GM18861 (cell line): Measurements from ENCODE around the gene LMX1A.

Experiments used
- ATAC-seq: cut with Tn5 transposase; IDR thresholded peaks from one replicate; pipeline ENCODE4 v1.9.1; 2021; ENCODE audit not compliant: unreplicated experiment

The LMX1A gene

DNA sequence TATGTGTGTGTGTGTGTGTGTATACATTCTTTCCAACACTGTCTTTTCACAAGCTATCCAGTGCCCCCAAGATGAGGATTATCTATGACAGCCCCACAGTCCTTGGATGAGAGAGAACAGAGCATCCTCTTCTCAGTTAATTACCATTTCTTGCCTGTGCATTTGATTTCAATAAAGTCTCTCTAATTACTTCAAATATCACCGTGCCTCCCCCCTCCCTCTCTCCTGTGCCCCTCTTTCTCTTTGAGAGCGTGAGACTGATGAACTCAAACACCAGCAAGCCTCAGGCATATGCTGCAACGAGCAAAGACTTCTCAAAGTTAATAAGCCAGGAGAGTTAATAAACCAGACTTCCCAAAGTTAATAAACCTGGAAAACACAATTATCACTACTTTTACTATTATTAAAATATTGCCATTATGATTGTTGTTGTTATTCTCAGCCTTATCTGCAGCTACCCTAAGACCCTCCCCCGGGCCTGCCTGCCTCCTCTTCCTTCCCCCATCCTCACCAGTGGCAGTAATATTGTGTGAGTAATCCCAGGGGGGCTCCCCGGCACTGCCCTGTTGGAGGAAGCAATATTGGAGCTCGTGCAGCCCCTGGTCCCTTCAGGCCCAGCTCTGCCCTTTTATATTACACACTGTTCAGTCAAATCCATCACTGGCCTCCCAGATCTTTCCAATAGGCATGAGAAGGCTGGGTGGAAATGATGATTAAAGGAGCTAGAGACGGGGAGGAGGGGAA lies 30.9 kb downstream of the LMX1A start:
- no peak for ATAC-seq

GRCh38 chr1:165324050-165324449 lies 32.5 kb downstream of the LMX1A start:
- no peak for ATAC-seq

DNA sequence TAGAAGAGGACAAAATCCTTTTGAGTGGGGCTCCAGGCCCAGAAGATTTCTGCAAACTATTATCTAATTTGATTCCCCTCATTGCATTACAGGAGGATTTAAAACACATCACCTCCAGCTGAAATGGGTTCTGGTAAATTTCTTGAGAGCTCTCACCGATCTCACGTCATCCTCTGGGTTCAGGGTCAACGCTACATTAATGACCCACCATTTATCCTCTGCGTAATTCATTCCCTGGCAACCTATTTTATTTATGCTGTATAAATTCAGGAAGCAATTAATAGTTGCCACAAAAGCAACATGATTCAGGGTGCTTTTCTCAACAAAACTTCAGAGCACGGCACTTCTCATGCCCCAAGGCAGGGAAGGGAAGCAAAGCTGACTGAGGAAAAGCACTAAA lies 38.9 kb downstream of the LMX1A start:
- no peak for ATAC-seq

DNA sequence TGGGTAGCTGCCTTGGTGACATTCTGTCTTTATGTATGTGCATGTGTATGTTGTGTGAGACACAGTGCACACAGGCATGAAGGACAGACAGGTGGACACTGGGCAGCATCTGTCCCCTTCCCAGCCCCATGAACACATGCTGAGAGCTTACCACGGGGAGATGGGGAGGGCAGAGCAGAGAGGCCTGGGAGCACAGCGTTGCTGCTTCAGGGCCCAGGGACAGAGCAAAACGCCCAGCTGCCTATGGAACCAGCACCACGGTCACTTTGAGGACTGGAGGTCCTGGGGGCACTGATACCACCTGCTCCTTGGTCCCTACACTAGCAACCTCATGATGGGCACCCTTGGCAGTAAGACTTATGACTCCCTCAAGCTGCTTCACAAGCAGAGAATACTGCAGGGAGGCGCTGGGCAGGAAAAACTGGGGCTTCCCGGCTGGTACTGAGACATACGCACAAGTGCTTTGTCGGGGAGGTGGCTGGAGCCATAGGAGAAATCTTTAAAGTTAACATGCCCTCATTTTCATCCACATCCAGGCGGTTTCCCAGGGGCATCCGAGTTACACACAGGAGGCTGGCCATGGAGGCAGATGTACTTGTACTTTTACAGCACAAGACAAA lies 40.3 kb downstream of the LMX1A start:
- ATAC-seq: no peak

- ATAC-seq: no peak
These were observed 41.0 kb downstream of the LMX1A start for GRCh38 chr1:165315481-165315880.

DNA sequence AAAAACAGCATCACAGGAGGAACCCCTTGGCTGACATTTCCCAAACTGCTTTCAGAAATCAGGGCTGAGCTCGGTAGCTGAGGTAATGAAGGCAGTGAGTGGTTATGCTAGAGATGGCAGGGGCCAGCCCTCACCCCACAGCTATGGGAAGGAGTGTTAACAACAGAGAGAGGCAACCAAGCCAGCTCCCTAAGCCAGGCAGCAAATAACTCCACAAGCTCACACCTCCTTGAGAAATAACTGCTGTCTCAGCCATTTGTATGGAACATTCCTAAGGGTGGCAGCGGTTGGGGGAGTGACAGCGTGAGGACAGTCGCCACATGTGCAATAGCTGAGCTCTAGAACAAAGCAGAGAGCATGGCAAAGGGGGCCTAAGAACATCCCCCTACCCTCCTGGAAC lies 42.6 kb downstream of the LMX1A start:
- ATAC-seq: no peak

DNA sequence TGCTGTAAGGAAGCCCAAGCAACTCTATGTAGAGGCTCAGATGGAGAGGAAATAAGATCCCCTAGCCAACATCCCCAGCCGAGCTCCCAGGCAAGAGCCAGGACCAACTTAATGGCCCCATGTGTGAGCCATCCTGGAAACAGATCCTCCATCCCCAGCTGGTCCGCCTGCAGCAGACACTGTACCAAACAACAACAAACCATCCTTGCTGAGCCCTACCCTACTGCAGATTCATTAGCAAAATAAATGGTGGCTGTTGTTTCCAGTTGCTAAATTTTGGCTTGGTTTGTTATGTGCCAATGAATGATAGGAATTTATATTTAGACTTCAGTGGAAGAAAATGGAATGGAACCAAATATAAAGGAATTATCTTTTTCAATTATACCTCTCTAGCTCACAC lies 43.9 kb downstream of the LMX1A start:
- no peak for ATAC-seq

DNA sequence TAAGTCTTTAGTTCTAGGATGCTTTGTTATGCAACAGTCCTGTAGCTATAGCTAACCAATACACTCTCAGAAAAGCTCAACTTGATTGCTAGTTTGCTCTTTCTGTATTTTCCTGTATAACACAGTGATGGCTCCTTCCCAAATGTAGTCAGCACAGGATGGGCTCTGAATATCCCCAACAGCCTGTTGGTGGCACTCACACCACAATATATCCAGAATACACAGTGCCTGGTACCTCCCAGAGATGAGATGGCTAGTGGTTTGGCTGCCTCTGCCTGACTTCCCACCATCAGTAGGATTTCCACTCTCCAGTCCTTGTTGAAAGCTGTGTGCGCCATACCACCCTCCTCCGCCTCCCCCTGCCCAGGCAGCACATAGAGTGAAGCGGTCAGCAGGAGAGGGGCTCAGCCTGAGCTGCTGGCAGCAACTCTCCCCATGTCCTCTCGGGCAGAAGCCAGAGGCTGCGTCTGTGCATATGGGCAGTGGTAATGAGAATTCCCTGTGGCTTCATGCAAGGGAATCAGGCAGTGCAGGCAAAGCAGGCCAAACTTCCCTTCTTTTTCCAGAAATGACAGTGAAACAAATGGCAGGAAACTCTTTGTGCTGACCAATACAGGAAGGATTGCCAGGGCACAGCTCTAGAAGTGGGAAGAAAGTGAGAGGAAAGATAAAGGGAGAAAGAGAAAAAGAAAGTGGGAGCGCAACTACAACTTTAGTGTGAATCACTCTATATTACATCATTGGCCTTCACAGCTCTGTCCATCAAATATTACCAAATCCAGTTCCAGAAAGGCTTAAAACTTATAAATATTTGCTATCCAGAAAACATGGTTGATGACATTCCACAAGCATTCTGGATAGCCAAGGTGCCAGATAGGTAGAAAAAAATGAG lies 49.7 kb downstream of the LMX1A start:
- ATAC-seq: no peak

- no peak for ATAC-seq
These were observed 53.1 kb downstream of the LMX1A start for GRCh38 chr1:165303386-165303785.

DNA sequence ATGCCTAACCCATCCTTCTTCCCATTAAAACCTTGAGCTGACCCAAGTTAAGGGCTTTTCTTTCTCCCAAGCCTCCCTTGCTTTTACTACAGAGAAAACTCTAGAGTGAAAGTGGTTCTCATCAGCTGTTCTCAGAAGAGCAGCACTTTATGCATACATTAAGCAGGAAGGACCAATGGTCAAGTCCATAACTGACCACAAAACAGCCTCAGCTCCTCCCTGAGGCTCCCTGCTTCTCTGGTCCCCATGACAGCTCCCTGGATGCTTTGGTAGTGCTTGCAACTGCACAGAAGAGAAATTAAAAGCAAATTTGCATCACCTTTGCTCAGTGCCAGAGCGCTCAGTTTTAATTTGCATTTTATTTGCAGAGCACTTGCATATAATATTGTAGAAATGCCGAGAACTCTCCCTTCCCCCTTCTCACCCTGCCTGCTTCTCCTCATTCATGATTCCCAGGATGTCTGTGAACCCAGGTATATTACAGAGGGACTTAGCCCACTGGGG lies 56.1 kb downstream of the LMX1A start:
- no peak for ATAC-seq

DNA sequence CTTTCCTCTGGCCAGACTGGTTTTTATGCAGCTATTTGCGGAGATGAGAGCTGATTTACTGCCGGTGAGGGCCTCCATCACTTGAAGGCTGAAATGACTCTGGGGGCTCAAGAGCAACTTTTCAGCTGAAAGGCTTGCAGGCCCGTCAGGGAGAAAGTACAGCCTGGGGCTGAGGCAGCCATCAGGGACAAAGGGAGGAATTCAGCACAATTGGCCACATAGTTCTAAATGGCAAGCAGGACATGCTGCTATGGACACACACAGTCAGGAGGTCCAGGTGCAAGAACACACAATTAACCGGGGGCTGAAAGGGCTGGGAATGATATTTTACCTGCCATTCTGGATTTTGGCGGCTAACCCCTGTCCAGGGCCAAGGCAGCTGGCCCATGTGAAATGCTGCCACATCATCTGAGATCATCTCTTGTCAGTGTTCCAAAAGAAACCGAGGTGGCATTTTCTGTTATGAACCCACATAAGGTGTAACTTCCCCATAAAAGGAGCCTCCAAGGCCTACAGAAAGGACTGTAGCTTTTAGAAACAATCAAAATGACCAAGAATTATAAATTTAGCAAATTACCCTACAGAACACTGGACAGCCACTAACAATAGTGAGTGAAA lies 58.2 kb downstream of the LMX1A start:
- no peak for ATAC-seq

DNA sequence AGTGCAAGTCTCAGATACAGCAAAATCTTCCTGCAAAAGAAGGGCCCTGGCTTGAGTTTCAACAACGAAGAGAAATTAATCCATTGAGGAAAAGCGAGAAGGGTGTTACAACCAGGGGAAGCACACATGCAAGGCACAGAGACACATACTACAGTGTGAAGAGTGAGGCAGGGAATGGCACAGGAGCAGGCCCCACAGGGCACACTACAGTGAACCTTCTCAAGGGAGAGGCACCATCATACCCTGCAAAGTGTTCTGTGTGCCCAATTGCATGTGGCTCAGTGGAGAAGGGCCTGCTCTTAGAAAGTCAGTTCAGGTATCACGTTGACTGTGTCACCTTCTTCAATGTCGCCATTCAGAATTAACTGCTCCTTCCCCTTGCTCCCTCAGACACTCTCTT lies 60.3 kb downstream of the LMX1A start:
- ATAC-seq: no peak

DNA sequence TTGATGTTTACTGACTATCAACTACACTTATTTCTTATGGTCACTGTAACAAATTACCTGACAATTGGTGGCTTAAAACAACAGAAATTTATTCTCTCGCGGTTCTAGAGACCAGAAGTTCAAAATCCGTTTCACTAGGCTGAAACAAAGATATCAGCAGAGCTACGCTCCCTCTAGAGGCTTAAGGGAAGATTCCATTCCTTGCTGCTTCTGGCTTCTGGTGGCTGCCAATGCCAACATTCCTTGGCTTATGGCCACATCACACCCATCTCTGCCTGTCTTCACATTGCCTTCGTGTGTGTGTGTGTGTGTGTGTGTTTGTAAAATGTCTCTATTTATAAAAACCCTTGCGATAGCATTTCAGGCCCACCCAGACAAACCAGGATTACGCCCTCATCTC lies 66.4 kb downstream of the LMX1A start:
- no peak for ATAC-seq

DNA sequence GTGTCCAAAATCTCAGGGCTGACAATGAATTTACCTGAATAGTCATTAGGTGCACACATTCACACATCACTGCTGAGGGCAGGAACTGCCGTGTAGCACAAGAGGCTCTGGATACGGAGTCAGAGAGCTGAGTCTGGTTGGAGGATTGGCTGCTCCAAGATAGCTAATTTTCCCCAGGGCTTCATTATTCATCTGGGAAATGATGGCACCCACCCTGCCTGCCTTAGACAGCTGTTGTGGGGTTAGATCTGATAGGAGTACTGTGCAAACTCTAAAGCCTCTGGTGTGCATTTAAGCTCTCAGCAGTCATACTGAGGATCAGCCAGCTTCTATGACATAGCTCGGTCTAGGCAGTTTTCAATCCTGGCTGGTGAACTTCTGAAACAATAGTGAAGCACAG lies 67.0 kb downstream of the LMX1A start:
- no peak for ATAC-seq

DNA sequence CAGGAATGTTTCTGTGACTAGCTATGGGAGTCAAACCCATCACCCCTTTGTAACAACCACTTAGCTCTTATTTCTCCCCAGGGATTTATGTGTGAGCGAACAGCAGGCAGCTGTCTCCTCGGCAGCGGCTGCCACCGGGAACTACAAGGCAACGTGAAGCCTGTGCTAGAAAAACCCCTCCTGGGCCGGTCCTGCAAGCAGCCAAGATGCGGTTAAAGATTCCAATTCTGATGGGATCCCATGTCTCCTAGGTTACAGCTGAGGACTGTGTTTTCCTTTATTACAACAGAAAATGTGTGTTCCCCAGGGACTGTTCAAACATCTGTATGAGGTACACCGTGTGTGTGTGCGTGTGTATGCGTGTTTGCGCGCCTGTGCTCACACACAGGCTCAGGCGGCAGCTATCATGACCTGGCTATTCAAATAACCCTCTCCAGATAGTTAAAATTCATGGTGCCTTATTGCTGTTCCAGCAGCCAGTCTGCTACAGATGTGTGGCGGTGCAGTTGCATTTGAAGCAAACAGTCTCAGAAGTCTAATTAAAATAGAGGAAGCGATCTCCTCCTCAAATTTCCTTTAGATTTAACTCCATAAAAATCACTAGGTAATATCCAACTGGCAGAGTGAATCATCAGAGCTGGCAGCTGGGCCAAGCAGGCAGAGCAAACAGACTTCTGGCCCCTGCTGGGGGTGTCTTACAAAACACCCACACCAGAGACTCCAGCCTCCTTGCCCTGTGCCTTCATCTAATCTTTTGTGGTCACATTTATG lies 68.0 kb downstream of the LMX1A start:
- no peak for ATAC-seq

DNA sequence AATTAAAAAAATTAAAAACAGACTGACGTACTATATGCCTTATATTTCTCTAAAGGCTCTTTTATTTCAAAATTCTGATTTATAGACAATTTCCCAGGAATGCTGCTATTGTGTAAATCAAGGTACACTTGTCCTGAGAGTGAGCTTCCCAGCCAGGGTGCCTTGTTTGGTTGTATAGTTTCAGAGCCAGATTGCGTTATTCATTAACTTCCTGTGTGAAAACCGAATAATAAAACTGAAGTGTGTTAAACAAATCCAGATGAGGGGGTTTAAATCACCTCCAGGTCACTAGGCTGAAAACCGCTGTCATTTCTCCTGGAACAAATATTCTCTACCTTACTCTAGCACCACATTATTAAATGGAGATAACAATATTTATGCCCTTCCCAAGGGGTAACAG lies 68.7 kb downstream of the LMX1A start:
- no peak for ATAC-seq

- ATAC-seq: no peak
These were observed 69.2 kb downstream of the LMX1A start for GRCh38 chr1:165287329-165287728.

DNA sequence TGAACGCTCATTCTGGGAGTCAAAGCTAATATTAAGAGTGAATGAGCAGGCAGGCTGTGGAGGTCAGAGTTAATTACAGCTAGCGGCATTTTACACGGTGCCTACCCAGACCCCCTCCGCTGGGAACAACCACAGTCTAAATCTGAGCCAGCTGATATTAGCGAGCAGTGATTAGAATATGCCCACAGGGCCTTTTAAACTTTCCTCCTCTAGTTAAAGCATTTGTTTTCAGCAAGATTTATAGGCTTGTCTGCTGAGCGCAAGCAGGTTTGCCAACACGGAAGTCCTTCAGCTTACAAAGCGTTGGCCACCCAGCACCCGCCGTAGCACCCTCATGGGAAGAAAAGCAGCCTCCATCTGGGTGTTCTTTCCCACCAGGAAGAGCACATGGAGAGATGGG lies 72.1 kb downstream of the LMX1A start:
- ATAC-seq: no peak

DNA sequence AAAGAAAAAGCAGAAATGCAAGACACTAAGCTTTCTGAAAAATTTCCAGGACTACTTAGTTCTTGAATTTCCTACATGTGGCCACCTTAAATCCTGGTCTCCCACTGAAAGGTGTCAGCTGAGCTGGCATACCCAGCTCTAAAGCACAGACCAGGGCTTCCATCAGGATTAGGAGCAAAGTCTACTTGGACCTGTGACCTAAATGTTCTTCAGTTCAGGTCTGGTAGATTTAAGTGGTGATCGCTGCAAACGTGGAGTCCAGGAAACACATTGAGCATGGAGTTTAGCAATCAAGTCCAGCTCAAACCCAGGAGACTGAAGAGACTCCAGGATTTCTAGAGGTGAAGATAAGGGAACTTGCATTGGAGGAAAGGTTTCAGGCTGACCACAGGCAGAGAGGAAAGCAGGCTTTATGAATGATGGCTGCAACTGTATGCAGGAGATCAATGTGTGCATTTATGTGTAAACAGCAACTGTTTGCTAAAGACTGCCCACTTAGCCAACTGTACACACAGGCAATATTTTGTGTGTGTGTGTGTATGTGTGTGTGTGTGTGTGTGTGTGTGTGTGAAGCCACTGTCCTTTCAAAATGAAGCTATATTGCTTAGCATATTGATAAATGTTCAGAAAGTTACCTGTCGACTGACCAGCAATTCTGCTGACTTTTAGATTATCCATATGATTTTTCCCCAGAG lies 75.2 kb downstream of the LMX1A start:
- ATAC-seq: no peak

- ATAC-seq: no peak
These were observed 76.6 kb downstream of the LMX1A start for GRCh38 chr1:165279882-165280281.
